ENCODE measurements around the gene CD96.
A peak's percentile ranks its signal among the peaks of the same experiment; 100 is the strongest.

Gene CD96

GRCh38 chr3:111605018-111605417 lies 63.0 kb downstream of the CD96 start:
- no peak overlapping the region for H3K4me3 ChIP-seq (ENCODE audit: low read depth, low read length)
- DNase-seq (ENCODE audit: low read depth) = no peak
- TF ChIP-seq CTCF (IDR thresholded peaks at IDR 0.05; ENCODE audit: insufficient read depth, low read depth, low read length, missing control alignments) = no peak

- no peak for TF ChIP-seq CTCF (IDR thresholded peaks at IDR 0.05; ENCODE audit: insufficient read depth, low read depth, low read length, missing control alignments)
- no peak for DNase-seq (ENCODE audit: low read depth)
- H3K4me3 ChIP-seq (ENCODE audit: low read depth, low read length) = no peak overlapping the region
Observed at GRCh38 chr3:111605493-111605892, 63.5 kb downstream of the CD96 start.

GRCh38 chr3:111607240-111607920 lies 65.4 kb downstream of the CD96 start:
- no peak for TF ChIP-seq CTCF (IDR thresholded peaks at IDR 0.05; ENCODE audit: insufficient read depth, low read depth, low read length, missing control alignments)
- no peak overlapping the region for H3K4me3 ChIP-seq (ENCODE audit: low read depth, low read length)
- DNase-seq (ENCODE audit: low read depth) = no peak

GRCh38 chr3:111608383-111608782 lies 66.4 kb downstream of the CD96 start:
- no peak for TF ChIP-seq CTCF (IDR thresholded peaks at IDR 0.05; ENCODE audit: insufficient read depth, low read depth, low read length, missing control alignments)
- H3K4me3 ChIP-seq (ENCODE audit: low read depth, low read length) = no peak overlapping the region
- DNase-seq (ENCODE audit: low read depth) = no peak

- DNase-seq (ENCODE audit: low read depth) = no peak
- H3K4me3 ChIP-seq (ENCODE audit: low read depth, low read length) = no peak overlapping the region
Observed at GRCh38 chr3:111609700-111610099, 67.7 kb downstream of the CD96 start.

GRCh38 chr3:111610189-111610588 lies 68.2 kb downstream of the CD96 start:
- no peak overlapping the region for H3K4me3 ChIP-seq (ENCODE audit: low read depth, low read length)
- no peak for TF ChIP-seq CTCF (IDR thresholded peaks at IDR 0.05; ENCODE audit: insufficient read depth, low read depth, low read length, missing control alignments)
- peak; percentile 64 for DNase-seq (ENCODE audit: low read depth)

More at GRCh38 chr3:111609700-111610099, 67.7 kb downstream of the CD96 start:
- no peak for TF ChIP-seq CTCF (IDR thresholded peaks at IDR 0.05; ENCODE audit: insufficient read depth, low read depth, low read length, missing control alignments)

GRCh38 chr3:111610612-111611054 lies 68.6 kb downstream of the CD96 start:
- no peak overlapping the region for H3K4me3 ChIP-seq (ENCODE audit: low read depth, low read length)
- no peak for TF ChIP-seq CTCF (IDR thresholded peaks at IDR 0.05; ENCODE audit: insufficient read depth, low read depth, low read length, missing control alignments)
- DNase-seq (ENCODE audit: low read depth) = no peak

Measured in GM12865 (cell line).